Endometrium (tissue), 2 donors: ENCODE measurements around the gene TMEM256.

Experiments used
- FAIRE-seq: peaks from 2 replicates; lab custom pipeline; 2012; peaks lifted over from hg19 to GRCh38; lab: Jason Lieb, UNC
- donor health status: control.
- donor health status: control.

Gene TMEM256

GRCh38 chr17:7429722-7430121, 25.8 kb upstream of the TMEM256 start:
- FAIRE-seq: no peak

DNA sequence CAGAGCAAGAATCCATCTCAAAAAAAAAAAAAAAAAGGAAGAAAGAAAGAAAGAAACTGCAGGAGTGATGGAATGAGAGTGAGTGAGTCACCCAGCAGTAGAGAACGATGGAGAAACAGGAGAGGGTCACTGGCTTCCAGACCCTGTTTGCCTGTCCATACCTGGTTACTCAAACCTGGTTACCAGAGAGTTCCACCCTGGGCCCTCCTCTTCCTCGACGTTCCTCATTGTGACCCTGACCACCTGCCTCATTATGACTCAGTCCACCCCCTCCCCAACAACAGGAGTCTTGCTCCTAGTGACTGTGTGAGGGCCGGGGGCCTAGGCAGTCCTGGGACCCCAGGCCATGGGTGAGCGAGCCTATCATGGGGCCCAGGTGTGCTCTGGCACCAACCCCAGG, 24.7 kb upstream of the TMEM256 start, which contains the start of gene SPEM3:
TSS of gene SPEM3 (plus strand) at position 301 of the 400 bp plus-strand sequence. CDS start at position 347, 46 bp downstream.
- no peak for FAIRE-seq

DNA sequence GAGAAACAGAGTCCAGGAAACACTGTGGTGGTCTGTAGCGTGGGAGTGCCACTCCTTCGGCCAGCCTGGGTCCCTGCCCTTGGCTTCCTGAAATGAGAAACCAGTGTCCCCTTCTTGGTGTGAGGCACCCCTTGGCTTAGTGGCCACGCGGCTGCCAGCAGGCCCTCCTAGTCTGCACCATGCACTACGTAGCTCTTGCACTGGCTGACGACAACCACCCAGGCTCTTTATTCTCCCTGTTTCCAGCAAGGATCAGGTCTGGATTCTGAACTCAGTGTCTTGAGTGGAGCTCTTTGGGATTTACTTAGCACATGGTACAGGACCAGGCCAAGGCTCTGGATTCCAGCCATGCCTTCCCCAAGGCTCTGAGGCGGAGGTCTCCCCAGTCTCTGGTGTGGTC, 23.7 kb upstream of the TMEM256 start:
- FAIRE-seq: no peak

- FAIRE-seq: no peak
Measured at GRCh38 chr17:7426896-7427489, 23.1 kb upstream of the TMEM256 start.

DNA sequence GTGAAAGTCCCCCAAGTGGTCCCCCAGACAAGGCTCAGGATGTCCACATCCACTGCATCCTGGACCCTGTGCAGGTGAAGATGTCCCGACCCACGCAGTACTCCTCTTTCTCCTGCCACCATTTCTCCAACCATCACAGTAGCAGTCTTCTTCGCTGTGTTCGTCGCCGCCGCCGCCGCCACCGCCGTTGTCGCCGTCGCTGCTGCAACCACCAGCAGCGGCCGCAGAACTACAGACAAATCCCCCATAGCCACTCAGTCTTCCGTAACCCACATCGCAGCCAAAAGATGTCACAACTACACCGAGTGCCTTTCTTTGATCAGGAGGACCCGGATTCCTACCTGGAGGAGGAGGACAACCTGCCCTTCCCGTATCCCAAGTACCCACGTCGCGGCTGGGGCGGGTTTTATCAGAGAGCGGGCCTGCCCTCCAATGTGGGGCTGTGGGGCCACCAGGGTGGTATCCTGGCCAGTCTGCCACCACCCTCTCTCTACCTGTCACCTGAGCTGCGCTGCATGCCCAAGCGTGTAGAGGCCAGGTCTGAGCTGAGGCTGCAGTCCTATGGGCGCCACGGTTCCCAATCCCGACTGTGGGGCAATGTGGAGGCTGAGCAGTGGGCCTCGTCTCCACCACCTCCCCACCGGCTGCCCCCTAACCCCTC, 22.4 kb upstream of the TMEM256 start:
- no peak for FAIRE-seq

- no peak for FAIRE-seq
Measured at GRCh38 chr17:7425756-7426155, 21.9 kb upstream of the TMEM256 start.

DNA sequence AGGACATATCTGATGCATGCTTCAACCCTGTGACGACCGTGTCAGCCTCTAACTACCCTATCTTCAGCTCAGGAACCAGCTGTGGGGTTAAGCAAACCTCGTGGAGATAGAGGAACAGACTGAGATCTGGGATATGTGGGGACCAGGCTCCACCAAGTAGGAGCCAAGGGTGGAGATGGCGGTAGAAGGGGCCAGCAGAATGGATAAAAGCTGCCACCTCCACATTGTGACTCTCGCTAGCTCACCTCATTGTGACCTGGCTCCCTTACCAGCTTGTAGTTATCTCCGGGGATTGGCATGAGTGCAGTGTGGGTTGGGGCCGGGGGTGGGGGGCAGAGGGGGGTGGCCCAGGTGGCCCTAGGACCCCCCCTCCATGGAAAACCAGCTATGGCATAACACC, 21.4 kb upstream of the TMEM256 start, which contains the start of gene SPEM2:
TSS of gene SPEM2 (plus strand) at position 301 of the 400 bp plus-strand sequence. CDS start at position 374, 73 bp downstream.
- FAIRE-seq: no peak

DNA sequence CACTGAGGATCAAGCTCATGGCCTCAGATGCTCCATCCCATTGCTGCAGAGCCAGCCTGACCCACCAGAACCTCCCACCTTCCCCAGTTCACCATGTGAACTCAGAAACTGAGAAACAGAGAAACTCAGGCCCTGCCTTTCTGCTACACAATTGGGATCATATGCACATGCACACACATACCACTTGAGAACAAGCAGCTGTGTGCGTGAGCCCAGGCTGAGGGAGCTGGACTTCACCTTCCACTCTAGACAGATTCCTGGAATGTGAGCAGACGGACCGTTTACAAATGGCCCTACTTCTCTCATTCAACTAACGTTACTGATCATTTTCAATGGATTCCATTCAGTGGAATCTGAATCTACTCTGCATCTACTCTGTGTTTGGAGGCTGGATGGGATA, 19.8 kb upstream of the TMEM256 start:
- no peak for FAIRE-seq

DNA sequence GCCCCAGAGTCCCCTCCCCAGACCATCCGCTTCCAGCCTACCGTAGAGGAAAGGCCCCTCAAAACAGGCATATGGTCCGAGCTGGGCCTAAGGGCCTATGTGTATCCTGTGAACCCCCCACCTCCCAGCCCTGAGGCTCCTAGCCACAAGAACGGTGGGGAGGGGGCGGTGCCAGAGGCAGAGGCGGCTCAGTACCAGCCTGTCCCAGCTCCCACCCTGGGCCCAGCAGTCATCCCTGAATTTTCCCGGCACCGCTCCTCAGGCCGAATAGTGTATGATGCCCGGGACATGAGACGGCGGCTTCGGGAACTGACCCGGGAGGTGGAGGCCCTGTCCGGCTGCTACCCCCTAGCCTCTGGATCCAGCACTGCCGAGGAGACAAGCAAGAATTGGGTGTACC, 17.3 kb upstream of the TMEM256 start:
- FAIRE-seq: no peak

DNA sequence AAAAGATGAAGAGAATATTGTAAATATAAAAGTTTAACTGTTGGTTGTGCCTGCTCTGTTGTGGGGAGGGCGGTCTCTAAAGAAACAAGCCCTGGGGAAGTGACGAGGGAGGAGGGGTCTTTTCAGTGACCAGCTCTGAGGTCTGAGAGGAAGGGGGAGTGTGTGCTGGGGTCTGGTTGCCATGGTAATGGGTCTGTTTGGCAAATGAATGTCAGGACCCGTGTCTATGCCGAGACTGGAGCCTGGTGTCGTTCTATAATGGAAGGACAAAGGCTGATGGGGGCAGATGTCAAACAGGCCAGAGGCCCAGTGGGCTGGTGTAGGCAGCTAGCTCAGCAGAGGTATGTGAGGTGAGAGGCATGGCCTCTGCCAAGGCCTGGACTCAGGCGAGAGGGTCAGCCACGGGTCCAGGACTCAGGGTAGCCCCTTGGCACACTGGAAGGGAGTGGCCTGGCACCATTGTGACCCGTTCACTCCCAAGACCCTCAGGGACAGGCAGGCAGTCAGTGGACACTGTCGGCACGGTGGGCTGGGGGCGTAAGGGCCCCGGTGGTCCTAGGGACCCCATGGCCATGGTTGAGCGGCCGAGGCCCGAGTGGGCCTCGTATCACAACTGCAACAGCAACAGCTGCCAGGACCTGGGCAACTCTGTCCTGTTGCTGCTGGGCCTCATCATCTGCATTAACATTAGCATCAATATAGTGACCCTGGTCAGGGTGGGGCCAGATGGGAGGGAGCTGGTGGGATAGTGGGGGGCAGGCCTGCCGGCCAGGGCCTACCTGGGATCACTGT, 16.1 kb upstream of the TMEM256 start, which contains the start of gene SPEM1:
TSS of gene SPEM1 (plus strand) at position 506 of the 792 bp plus-strand sequence. CDS start at position 567, 61 bp downstream.
- no peak for FAIRE-seq

DNA sequence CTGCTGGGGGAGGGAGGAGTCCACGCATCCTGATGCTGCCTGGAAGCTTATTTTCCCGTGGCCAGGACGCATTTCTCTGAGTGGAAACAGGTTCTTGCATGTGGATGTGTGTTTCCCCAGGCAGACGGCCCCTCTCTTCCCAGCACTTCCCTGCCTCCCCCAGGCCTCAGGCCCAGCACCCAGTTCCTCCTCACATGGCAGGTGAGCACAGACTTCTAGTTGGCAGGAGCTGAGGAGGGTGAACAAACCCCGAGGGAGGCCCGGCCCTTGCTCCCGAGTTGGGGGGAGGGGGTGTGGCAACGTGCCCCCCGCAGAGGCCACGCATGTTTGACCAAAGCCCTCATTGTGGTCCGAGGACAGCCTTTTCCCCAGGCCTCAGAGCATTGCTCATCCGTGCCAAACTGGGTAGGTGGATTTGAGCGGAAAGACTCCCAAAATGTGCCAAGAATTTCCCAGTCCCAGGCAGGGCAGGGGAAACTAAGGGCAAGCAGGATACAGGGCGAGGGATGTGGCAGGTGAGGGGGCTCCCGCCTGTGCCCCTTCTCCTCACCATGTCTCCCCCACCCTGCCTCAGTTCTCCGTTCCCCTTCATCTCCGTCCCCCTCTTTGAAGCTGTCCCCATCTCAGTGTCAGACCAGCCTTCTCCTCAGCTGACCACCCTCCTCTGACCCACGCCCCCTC, 14.7 kb upstream of the TMEM256 start:
- FAIRE-seq: no peak

DNA sequence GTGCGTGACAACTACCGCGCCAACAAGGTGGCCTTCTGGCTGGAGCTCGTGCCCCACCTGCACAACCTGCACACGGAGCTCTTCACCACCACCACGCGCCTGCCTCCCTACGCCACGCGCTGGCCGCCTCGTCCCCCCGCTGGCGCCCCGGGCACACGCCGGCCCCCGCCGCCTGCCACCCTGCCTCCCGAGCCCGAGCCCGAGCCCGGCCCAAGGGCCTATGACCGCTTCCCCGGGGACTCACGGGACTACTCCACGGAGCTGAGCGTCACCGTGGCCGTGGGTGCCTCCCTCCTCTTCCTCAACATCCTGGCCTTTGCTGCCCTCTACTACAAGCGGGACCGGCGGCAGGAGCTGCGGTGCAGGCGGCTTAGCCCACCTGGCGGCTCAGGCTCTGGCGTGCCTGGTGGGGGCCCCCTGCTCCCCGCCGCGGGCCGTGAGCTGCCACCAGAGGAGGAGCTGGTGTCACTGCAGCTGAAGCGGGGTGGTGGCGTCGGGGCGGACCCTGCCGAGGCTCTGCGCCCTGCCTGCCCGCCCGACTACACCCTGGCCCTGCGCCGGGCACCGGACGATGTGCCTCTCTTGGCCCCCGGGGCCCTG, 13.3 kb upstream of the TMEM256 start:
- FAIRE-seq: no peak

- no peak for FAIRE-seq
Measured at GRCh38 chr17:7416323-7416722, 12.4 kb upstream of the TMEM256 start.

- no peak for FAIRE-seq
Measured at GRCh38 chr17:7415784-7416183, 11.9 kb upstream of the TMEM256 start.

GRCh38 chr17:7414837-7415236, 10.9 kb upstream of the TMEM256 start:
- no peak for FAIRE-seq

GRCh38 chr17:7413346-7413985, 9.6 kb upstream of the TMEM256 start:
- no peak for FAIRE-seq

DNA sequence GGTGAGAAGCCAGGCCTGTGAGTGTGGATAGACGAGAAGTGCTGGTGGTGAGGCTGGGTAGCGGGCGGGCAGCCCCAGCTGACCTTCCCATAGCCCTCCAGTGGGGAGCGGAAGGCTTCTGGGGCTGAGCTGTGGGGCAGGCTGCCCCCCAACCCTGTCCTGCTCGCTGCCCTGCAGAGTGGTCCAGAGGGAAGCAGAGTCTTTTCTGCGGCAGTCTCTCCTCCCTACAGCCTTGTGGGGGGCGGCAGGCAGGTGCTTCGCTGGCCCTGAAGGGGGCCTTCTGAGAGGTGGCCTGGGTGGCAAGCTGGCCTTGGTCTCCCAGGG, 7.5 kb upstream of the TMEM256 start:
- no peak for FAIRE-seq

- FAIRE-seq: no peak
Measured at GRCh38 chr17:7410634-7411426, 6.9 kb upstream of the TMEM256 start.

DNA sequence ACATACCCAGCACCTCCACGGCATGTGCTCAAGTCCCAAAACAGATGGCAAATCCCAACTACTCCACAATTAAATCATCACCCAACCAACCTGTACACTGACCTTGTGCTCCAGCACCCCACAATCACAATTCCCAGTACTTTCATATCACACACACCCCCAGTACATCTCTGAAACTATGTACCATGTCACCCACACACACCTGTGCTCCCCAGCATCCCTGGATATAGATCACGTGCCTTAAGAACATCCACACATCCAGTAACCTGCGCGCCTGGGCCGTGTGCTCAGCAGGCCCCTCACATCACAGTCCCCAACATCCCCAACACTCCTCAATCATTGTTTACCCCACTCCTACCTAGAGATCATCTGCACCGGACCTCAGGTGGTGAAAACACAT, 5.8 kb upstream of the TMEM256 start:
- FAIRE-seq: no peak

- no peak for FAIRE-seq
Measured at GRCh38 chr17:7408863-7409262, 5.0 kb upstream of the TMEM256 start.

GRCh38 chr17:7408252-7408727, 4.4 kb upstream of the TMEM256 start:
- no peak for FAIRE-seq
